CD4-positive, alpha-beta memory T cell (primary cell): Measurements from ENCODE around the gene PRKD1. TPM values are rescaled to one million over a fixed set of nuclear protein-coding genes. Genes with fewer than 3 reads are reported as not detected.

Experiments
- CTCF ChIA-PET: fragments of 350-600 bp; sonication (Branson Sonifier 250); formaldehyde crosslinking; loops from one replicate; lab custom pipeline; 2021; ENCODE audit warnings: inconsistent platforms; ENCODE audit not compliant: partially characterized antibody; lab: Charles Lee
- POLR2A ChIA-PET: fragments of 350-600 bp; sonication (Branson Sonifier 250); formaldehyde crosslinking; loops from one replicate; lab custom pipeline; 2021; ENCODE audit not compliant: partially characterized antibody; lab: Charles Lee
- DNase-seq, 5 donors: peaks; one replicate each; pipeline versions ENCODE4 v3.0.0 to v3.0.0-alpha.2; 2020 to 2022; ENCODE audit warnings: mixed read lengths in 1 of 5
- H3K27ac ChIP-seq: one replicate; pipeline ENCODE4 v1.7.0; 2013; ENCODE audit warnings: low read depth, low read length
- H3K27me3 ChIP-seq: 2 replicates; pipeline ENCODE4 v1.7.0; 2013; ENCODE audit warnings: mild to moderate bottlenecking, low read length, moderate library complexity; ENCODE audit not compliant: insufficient read depth
- H3K36me3 ChIP-seq: 2 replicates; pipeline ENCODE4 v1.7.0; 2013; ENCODE audit warnings: mild to moderate bottlenecking, low read length, moderate library complexity; ENCODE audit not compliant: insufficient read depth
- H3K4me1 ChIP-seq: 2 replicates; pipeline ENCODE4 v1.7.0; 2013; ENCODE audit warnings: mild to moderate bottlenecking, low read length, moderate library complexity; ENCODE audit not compliant: insufficient read depth
- H3K4me3 ChIP-seq, 2 donors: one replicate each; pipeline ENCODE4 v1.7.0; 2013; ENCODE audit warnings: low read length in 2 of 2, mild to moderate bottlenecking in 1 of 2
- H3K9me3 ChIP-seq, 2 donors: one replicate each; pipeline ENCODE4 v1.7.0; 2013; ENCODE audit warnings: low read length in 2 of 2, control low read depth in 1 of 2; ENCODE audit not compliant: control insufficient read depth in 1 of 2
- H3K27ac Mint-ChIP-seq, 7 donors: one replicate each; pipeline ENCODE4 v1.8.0; 2020 to 2021; ENCODE audit warnings: mixed read lengths in 7 of 7, mild to moderate bottlenecking in 6 of 7, inconsistent platforms in 3 of 7, moderate library complexity in 3 of 7
- H3K27me3 Mint-ChIP-seq, 2 donors: one replicate each; pipeline ENCODE4 v1.8.0; 2020 to 2021; ENCODE audit warnings: mixed read lengths in 2 of 2
- H3K36me3 Mint-ChIP-seq, 2 donors: one replicate each; pipeline ENCODE4 v1.8.0; 2020 to 2021; ENCODE audit warnings: mixed read lengths in 2 of 2, inconsistent platforms in 1 of 2, mild to moderate bottlenecking in 1 of 2
- H3K4me1 Mint-ChIP-seq, 4 donors: one replicate each; pipeline ENCODE4 v1.8.0; 2020 to 2021; ENCODE audit warnings: mixed read lengths in 4 of 4, mild to moderate bottlenecking in 1 of 4
- H3K4me3 Mint-ChIP-seq, 8 donors: one replicate each; pipeline ENCODE4 v1.8.0; 2020 to 2021; ENCODE audit warnings: mixed read lengths in 8 of 8, mild to moderate bottlenecking in 7 of 8, moderate library complexity in 6 of 8, inconsistent platforms in 3 of 8
- H3K9me3 Mint-ChIP-seq, 8 donors: one replicate each; pipeline ENCODE4 v1.8.0; 2020 to 2021; ENCODE audit warnings: mixed read lengths in 8 of 8, mild to moderate bottlenecking in 5 of 8, inconsistent platforms in 3 of 8, moderate library complexity in 1 of 8
- intact Hi-C: fragments of 100-400 bp; cut with micrococcal nuclease; formaldehyde crosslinking; loops from one replicate; pipeline ENCODE4 v1.15.1; 2023
- polyA plus RNA-seq, 2 donors: library from polyadenylated mRNA; unstranded; fragments of 300-500 nt; fragmentation: Illumina TruSeq; gene quantifications; one replicate each; pipeline ENCODE4 v1.2.3, GENCODE V29; 2021
- total RNA-seq, 2 experiments: library from RNA; stranded (reverse); gene quantifications; one replicate each; pipeline ENCODE4 v1.2.3, GENCODE V29; 2021

The PRKD1 gene
- total and polyA plus RNA-seq, 4 experiments from 2014 or later, result not detected

DNA sequence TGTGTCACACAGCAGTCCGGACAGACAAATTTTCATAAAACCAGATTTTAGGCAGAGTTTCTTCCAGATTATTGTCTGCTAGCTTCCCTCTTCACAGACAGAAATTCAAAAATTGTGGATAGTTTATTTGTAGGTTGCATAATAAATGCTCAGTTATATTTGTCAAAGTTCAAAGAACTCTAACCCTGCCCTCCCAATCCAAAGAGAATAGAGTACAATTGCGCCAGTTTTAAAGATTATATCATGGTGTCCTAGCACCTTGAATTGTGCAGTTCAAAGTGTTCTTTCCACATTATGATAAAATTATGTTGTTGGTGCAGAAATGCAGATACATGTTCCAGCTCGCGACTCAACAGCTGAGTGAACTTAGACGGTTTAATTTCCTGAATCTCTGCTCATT, 263.1 kb downstream of the PRKD1 start:
- no peaks in the 10 kb centered on the region for H3K36me3 Mint-ChIP-seq
- Histone ChIP-seq H3K4me3 (no peak overlapping the region), H3K36me3 (no peaks in the 10 kb centered on the region), H3K4me1 (no peaks in the 10 kb centered on the region), H3K9me3 (no peaks in the 10 kb centered on the region), H3K27me3 (no peaks in the 10 kb centered on the region), H3K27ac (no peak overlapping the region)
- intact Hi-C loops, result no loop called here
- no peaks in the 10 kb centered on the region for H3K27me3 Mint-ChIP-seq
- no peak for DNase-seq
- ChIA-PET CTCF (no interaction called here), POLR2A (no interaction called here)
- no peak overlapping the region for H3K4me3 Mint-ChIP-seq
- no peaks in the 10 kb centered on the region for H3K4me1 Mint-ChIP-seq
- H3K9me3 Mint-ChIP-seq, result peaks cover 0 to 12% (median 5%) of the 10 kb centered on the region in 8 donors
- no peak overlapping the region for H3K27ac Mint-ChIP-seq

DNA sequence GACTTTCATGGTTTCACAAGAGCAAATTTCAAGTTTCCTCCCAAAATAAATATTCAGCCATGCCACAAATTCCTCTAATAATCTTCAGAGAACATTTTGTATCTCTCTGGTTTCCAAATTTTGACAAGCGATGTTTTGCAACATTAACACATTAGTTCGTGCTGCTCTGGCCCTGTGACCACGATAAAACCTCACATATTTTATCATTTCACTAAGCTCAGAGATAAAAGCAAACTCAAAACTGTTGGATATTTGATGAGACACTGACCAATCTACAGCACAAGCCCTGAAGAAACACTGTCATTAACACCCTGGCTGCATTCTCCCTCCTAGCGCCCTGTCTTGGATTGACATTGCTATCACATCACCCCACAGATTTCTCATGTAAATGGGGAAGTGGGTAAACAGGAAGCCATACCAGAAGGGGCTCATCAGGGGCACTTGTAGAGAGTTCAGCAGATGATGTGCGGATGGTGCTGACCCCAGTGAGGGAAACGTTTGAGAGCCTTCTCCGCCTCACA, 264.3 kb downstream of the PRKD1 start:
- intact Hi-C loops, result no loop called here
- H3K36me3 Mint-ChIP-seq, result no peaks in the 10 kb centered on the region
- H3K4me1 ChIP-seq, result no peaks in the 10 kb centered on the region
- no peak overlapping the region for H3K4me3 Mint-ChIP-seq
- no peak overlapping the region for H3K4me3 ChIP-seq
- DNase-seq, result no peak
- no peaks in the 10 kb centered on the region for H3K9me3 ChIP-seq
- peaks cover 0 to 12% (median 4%) of the 10 kb centered on the region in 8 donors for H3K9me3 Mint-ChIP-seq
- ChIA-PET POLR2A (no interaction called here), CTCF (no interaction called here)
- H3K27me3 ChIP-seq, result no peaks in the 10 kb centered on the region
- no peaks in the 10 kb centered on the region for H3K27me3 Mint-ChIP-seq
- H3K27ac Mint-ChIP-seq, result no peak overlapping the region
- no peaks in the 10 kb centered on the region for H3K36me3 ChIP-seq
- H3K27ac ChIP-seq, result no peak overlapping the region
- H3K4me1 Mint-ChIP-seq, result no peaks in the 10 kb centered on the region

DNA sequence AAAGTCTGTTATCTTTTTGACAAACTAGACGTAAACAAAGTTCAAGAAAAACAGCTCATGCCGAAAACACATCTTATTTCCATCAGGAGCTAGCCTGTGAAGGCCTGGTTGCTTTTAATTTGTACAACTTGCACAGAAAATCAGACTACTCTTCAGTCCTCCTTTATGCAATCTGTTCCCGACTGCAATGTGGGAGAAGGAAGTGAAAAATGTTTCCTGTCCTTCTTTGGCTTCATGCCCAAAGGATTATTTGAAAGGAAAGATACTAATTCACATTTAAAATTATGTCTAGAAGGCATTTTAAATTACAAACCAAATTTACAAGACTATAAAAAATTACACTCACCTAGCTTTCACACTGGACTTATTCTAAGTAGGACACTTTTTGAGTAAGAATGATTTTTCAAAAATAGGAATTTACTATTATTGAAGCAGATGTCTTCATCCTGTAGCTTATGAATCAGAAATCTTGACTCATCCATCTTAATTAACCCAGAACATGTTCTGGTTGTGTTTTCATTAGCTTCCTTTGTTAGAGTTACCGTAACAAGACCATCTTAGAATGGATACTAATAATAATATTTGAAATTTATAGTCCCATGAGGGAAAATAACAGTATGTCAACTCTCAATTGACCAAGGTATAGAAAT, 272.6 kb downstream of the PRKD1 start:
- ChIA-PET CTCF (no interaction called here), POLR2A (no interaction called here)
- intact Hi-C loops, result no loop called here
- Mint-ChIP-seq H3K4me1 (no peaks in the 10 kb centered on the region), H3K36me3 (no peaks in the 10 kb centered on the region), H3K9me3 (peaks cover 0 to 20% (median 4%) of the 10 kb centered on the region in 8 donors), H3K4me3 (no peak overlapping the region), H3K27me3 (no peaks in the 10 kb centered on the region), H3K27ac (no peak overlapping the region)
- Histone ChIP-seq H3K27me3 (no peaks in the 10 kb centered on the region), H3K27ac (no peak overlapping the region), H3K36me3 (no peaks in the 10 kb centered on the region), H3K9me3 (peaks cover 0 to 5% of the 10 kb centered on the region in 2 donors), H3K4me1 (no peaks in the 10 kb centered on the region), H3K4me3 (no peak overlapping the region)
- no peak for DNase-seq

DNA sequence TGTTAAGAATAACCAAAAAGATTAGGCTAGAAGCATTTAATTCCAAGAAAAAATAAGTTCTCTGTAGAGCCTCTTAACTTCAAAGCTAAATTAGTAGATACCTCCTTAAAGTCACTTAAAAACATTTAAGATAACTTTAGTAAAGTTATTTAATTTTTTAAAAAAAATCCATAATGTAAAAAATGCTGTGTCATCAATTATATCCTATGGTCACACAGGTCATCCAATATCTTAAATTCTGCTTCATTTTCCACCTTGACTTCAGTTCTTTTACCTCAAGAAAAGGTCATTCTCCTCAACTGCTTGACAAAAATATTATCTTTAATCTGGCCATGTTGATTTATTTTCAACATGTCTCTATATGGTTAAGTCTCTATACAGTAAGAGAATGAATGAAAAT, 274.3 kb downstream of the PRKD1 start:
- peaks cover 0 to 32% (median 16%) of the 10 kb centered on the region in 8 donors for H3K9me3 Mint-ChIP-seq

DNA sequence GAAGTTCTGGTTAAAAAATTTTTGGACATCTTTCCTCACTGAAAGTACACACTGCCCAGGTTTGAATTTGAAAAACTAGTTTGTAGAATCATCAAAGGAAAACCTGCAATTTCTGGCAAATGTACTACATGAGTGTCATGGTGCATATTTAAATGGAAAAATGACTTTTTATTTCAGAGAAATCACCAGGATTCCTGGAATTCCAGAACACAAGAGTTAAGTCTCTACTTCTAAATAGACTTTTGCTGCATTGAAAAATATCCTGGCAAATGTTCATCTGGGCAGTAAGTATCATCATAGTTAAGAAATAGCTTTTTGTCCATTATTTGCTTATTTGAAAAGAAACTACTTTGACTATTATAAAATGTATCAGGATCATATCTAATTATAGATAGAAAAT, 275.1 kb downstream of the PRKD1 start:
- Histone ChIP-seq H3K36me3 (no peaks in the 10 kb centered on the region), H3K27ac (no peak overlapping the region), H3K9me3 (peaks cover 0 to 16% of the 10 kb centered on the region in 2 donors), H3K4me1 (no peaks in the 10 kb centered on the region), H3K4me3 (no peak overlapping the region), H3K27me3 (no peaks in the 10 kb centered on the region)
- no peak overlapping the region for H3K27ac Mint-ChIP-seq
- intact Hi-C loops, result no loop called here
- H3K4me3 Mint-ChIP-seq, result no peak overlapping the region
- DNase-seq, result no peak
- H3K27me3 Mint-ChIP-seq, result no peaks in the 10 kb centered on the region
- peaks cover 0 to 34% (median 22%) of the 10 kb centered on the region in 8 donors for H3K9me3 Mint-ChIP-seq
- H3K36me3 Mint-ChIP-seq, result no peaks in the 10 kb centered on the region
- ChIA-PET CTCF (no interaction called here), POLR2A (no interaction called here)
- no peaks in the 10 kb centered on the region for H3K4me1 Mint-ChIP-seq

More for the DNA sequence above, 274.3 kb downstream of the PRKD1 start:
- no peak for DNase-seq
- Mint-ChIP-seq H3K27ac (no peak overlapping the region), H3K4me3 (no peak overlapping the region), H3K36me3 (no peaks in the 10 kb centered on the region), H3K4me1 (no peaks in the 10 kb centered on the region), H3K27me3 (no peaks in the 10 kb centered on the region)
- ChIA-PET POLR2A (no interaction called here), CTCF (no interaction called here)
- Histone ChIP-seq H3K27me3 (no peaks in the 10 kb centered on the region), H3K4me1 (no peaks in the 10 kb centered on the region), H3K36me3 (no peaks in the 10 kb centered on the region), H3K27ac (no peak overlapping the region), H3K9me3 (peaks cover 0 to 8% of the 10 kb centered on the region in 2 donors), H3K4me3 (no peak overlapping the region)
- intact Hi-C loops, result no loop called here

DNA sequence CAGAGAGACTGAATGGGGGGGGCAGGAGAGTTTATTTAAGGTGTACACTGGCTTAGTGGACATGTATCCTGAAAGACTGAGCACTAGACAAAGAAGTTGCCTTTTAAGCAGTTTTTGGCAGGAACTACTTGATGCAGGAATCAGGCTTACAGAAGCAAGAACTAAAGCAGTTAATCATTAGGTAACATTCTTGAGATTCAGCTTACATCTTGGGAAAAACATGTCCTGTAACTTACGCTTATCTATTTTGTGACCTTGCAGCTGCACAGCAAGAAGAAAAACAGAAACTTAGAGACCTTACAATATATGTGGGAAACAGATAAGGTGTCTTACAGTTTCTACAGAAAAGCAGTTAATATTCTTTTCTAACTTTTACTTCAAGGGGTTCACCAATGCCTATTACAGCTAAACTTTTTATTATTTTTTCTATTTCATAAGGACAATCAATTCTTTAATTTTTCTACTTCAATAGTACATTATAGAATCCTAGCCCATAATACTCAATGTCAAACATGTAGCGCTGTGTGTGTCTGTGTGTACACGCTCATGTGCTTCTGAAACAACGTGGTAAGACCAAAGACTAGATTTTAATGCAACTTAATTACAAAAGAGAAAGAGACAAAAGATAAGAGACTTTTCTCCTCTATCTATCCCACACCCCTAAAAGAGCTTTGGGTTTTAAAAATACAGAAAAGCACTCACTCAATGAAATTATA, 276.9 kb downstream of the PRKD1 start:
- no peak overlapping the region for H3K27ac ChIP-seq
- Mint-ChIP-seq H3K9me3 (peaks cover 0 to 44% (median 29%) of the 10 kb centered on the region in 8 donors), H3K36me3 (no peaks in the 10 kb centered on the region), H3K4me1 (no peaks in the 10 kb centered on the region), H3K27me3 (no peaks in the 10 kb centered on the region), H3K27ac (no peak overlapping the region), H3K4me3 (no peak overlapping the region)
- peaks cover 0 to 20% of the 10 kb centered on the region in 2 donors for H3K9me3 ChIP-seq
- H3K36me3 ChIP-seq, result no peaks in the 10 kb centered on the region
- H3K27me3 ChIP-seq, result no peaks in the 10 kb centered on the region
- H3K4me1 ChIP-seq, result no peaks in the 10 kb centered on the region
- POLR2A ChIA-PET, result no interaction called here
- H3K4me3 ChIP-seq, result no peak overlapping the region
- intact Hi-C loops, result no loop called here
- DNase-seq, result no peak
- CTCF ChIA-PET, result no interaction called here

DNA sequence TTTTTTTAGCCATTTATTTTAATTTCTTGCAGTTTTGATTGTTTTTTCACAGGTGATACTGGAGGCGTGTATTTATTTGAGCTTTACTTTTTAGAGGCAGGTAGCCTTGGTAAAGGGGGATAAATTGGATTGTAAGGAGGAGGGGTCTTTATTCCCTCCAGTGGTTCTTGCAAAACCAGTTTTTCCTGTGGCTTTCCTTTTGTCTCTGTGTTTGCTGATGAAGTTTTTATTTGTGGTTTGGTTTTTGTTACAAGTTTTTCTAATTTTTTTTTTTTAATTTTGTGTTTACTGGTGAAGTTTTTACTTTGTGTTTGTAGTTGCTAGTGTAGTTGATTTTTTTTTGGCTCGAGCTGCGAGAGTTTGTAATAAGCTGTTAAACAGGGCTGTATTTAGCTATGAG, 278.5 kb downstream of the PRKD1 start:
- Histone ChIP-seq H3K27me3 (no peaks in the 10 kb centered on the region), H3K4me1 (no peaks in the 10 kb centered on the region), H3K27ac (no peak overlapping the region), H3K4me3 (no peak overlapping the region), H3K36me3 (no peaks in the 10 kb centered on the region), H3K9me3 (peaks cover 0 to 21% of the 10 kb centered on the region in 2 donors)
- Mint-ChIP-seq H3K36me3 (no peaks in the 10 kb centered on the region), H3K27ac (no peak overlapping the region), H3K4me1 (no peaks in the 10 kb centered on the region), H3K4me3 (no peak overlapping the region), H3K27me3 (no peaks in the 10 kb centered on the region), H3K9me3 (peaks cover 0 to 49% (median 31%) of the 10 kb centered on the region in 8 donors)
- CTCF ChIA-PET, result no interaction called here
- intact Hi-C loops, result no loop called here
- DNase-seq, result no peak
- POLR2A ChIA-PET, result no interaction called here
